Mesodermal cell (in vitro differentiated cells): ENCODE measurements around the gene UTP14C. TPM values are rescaled to one million over a fixed set of nuclear protein-coding genes. Genes with fewer than 3 reads are reported as not detected.
"Not testable (repeated sequence)": the region's sequence is repeated elsewhere in the genome, so short reads cannot be mapped to it uniquely, and the experiment has no call there.

Experiments
- H3K27ac ChIP-seq: 2 replicates; pipeline ENCODE4 v1.7.0; 2013; ENCODE audit warnings: mild to moderate bottlenecking, low read depth, low read length, moderate library complexity; ENCODE audit not compliant: severe bottlenecking
- H3K36me3 ChIP-seq: 2 replicates; pipeline ENCODE4 v1.7.1; 2013; ENCODE audit warnings: mild to moderate bottlenecking, low read length, moderate library complexity; ENCODE audit not compliant: control insufficient read depth, insufficient read depth
- H3K4me1 ChIP-seq: one replicate; pipeline ENCODE4 v1.7.1; 2013; ENCODE audit warnings: mild to moderate bottlenecking, low read length; ENCODE audit not compliant: insufficient read depth, control insufficient read depth, poor library complexity, severe bottlenecking
- H3K4me3 ChIP-seq: 2 replicates; pipeline ENCODE4 v1.7.0; 2013; ENCODE audit warnings: low read length, control low read depth, mild to moderate bottlenecking; ENCODE audit not compliant: insufficient read depth, poor library complexity, severe bottlenecking; ENCODE audit errors: extremely low read depth
- H3K9me3 ChIP-seq: 2 replicates; pipeline ENCODE4 v1.7.1; 2013; ENCODE audit warnings: mild to moderate bottlenecking, low read length, moderate library complexity; ENCODE audit not compliant: control insufficient read depth
- WGBS, 2 experiments: methylation state at CpG; one replicate each; pipeline ENCODE4 v1.1.5; 2013; ENCODE audit warnings: missing lambda C conversion rate in 2 of 2; ENCODE audit not compliant: insufficient coverage in 2 of 2; 5-methylcytosine and 5-hydroxymethylcytosine counted together
- polyA plus RNA-seq, 2 experiments: library from polyadenylated mRNA; stranded (reverse); fragments of 50-300 nt; gene quantifications; one replicate each; pipeline ENCODE4 v1.2.3, GENCODE V29; 2013

Gene UTP14C
- polyA plus RNA-seq (2013, experiment 1 of 2): 15.8 TPM
- polyA plus RNA-seq (2013, experiment 2 of 2): 18.0 TPM

- 91 to 94% methylated on average over 2 to 3 of the region's 3 CpGs for WGBS, 2 experiments
- H3K27ac ChIP-seq: no peak within 1 kb of the TSS
- no peaks in the 10 kb centered on the region for H3K4me1 ChIP-seq
- no peak within 1 kb of the TSS for H3K4me3 ChIP-seq
- peaks cover 97% of the 10 kb centered on the region for H3K36me3 ChIP-seq
- H3K9me3 ChIP-seq: peaks cover 13% of the 10 kb centered on the region
Observed at GRCh38 chr13:52024481-52024880, at the start of gene UTP14C. UTP14C (plus strand) TSS chr13:52024691; CDS start chr13:52028805, 4,114 bp downstream.

DNA sequence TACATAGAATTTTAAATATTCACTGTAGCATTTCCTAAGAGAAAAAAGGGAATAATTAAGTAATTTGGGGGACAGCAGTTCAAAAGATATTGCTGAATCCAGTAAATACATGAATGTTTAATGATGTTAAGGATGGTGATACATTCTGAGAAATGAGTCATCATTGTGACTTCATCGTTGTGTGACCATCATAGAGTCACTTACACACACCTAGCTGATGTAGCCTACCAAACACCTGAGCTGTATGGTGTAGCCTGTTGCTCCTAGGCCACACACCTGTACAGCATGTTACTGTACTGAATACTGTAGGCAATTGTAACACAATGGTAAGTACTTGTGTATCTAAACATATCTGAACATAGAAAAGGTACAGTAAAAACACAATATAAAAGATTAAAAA lies 48.1 kb upstream of the UTP14C start:
- H3K4me1 ChIP-seq: no peaks in the 10 kb centered on the region
- H3K4me3 ChIP-seq: no peak overlapping the region
- WGBS, 2 experiments: no CpG with 5 or more reads among the region's 1 CpG
- H3K9me3 ChIP-seq: no peaks in the 10 kb centered on the region
- peaks cover 4% of the 10 kb centered on the region for H3K36me3 ChIP-seq
- H3K27ac ChIP-seq: no peak overlapping the region

DNA sequence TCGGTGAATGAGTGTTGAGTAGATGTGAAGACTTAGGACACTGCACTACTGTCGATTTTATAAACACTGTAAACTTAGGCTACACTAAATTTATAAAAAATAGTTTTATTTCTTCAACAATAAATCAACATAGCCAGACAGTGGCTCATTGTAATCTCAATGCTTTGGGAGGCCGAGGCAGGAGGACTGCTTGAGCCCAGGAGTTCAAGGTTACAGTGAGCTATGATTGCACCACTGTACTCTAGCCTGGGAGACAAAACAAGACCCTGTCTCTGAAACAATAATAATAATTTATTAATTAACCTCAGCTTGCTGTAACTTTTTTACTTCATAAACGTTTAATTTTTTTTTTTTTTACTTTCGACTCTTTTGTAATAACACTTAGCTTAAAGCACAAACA lies 47.6 kb upstream of the UTP14C start:
- H3K36me3 ChIP-seq: peaks cover 4% of the 10 kb centered on the region
- H3K27ac ChIP-seq: no peak overlapping the region
- H3K9me3 ChIP-seq: peaks cover 1% of the 10 kb centered on the region
- no peak overlapping the region for H3K4me3 ChIP-seq
- 100% methylated on average over 1 of the region's 5 CpGs for WGBS, 2 experiments
- H3K4me1 ChIP-seq: peaks cover 5% of the 10 kb centered on the region

- WGBS, 2 experiments: no CpG with 5 or more reads among the region's 5 CpGs
- no peak overlapping the region for H3K4me3 ChIP-seq
Observed at GRCh38 chr13:51977625-51978024, 46.9 kb upstream of the UTP14C start.

DNA sequence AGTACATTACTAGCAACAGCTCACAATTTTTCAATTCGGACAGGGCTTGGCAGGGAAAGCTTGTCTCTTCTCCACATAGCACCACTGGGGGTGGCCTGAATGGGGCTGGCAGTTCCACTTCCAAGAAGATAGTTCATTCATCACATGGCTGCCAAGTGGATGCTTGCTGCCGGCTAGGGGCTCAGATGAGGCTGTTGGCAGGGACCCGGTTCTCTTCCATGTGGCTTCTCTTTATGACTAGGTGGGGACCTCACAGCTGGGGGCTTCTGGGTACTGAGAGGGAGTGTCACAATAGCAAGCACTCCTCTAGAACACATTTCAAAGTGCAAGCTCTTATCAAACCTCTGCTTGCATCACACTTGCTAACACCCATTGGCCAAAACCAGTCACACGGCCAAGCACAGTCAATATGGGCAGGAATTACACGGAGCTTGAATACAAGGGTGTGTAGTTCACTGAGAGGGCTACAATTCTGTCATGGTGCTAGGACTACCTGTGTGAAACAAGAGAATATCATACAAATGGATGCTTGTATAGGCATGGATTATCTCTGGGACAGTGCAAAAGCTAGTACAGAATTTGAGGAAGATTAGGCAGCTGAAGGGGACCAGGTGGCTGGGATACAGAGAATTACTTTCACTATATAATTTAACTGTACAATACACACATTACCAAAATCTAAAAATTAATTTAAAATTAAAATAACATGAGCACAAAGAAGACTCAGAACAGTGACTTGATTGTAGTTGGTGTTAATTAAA lies 45.5 kb upstream of the UTP14C start:
- Histone ChIP-seq H3K4me1 (peaks cover 7% of the 10 kb centered on the region), H3K4me3 (no peak overlapping the region), H3K36me3 (peaks cover 4% of the 10 kb centered on the region), H3K9me3 (peaks cover 8% of the 10 kb centered on the region), H3K27ac (no peak overlapping the region)
- 79 to 85% methylated on average over 3 to 5 of the region's 5 CpGs for WGBS, 2 experiments

More at GRCh38 chr13:51977625-51978024, 46.9 kb upstream of the UTP14C start:
- H3K9me3 ChIP-seq: peaks cover 8% of the 10 kb centered on the region
- H3K36me3 ChIP-seq: peaks cover 4% of the 10 kb centered on the region
- no peak overlapping the region for H3K27ac ChIP-seq
- peaks cover 7% of the 10 kb centered on the region for H3K4me1 ChIP-seq

DNA sequence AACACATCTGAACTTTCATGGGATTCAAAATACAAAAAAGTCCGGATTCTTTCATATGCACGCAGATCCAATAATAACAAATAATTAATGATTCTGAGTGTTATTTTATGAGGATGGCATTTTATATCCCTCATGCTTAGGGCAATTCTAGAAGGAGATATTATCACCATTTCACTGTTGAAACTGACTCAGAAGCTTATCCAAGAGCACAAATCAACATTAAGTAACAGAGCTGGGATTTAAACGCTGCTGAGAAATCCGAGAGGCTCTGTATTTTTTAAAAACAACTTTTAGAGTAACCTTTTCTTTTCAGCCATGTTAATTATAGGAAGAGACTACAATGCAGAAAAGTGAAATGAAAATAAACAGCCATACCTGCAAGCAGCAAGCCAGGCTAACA lies 43.6 kb upstream of the UTP14C start:
- no peaks in the 10 kb centered on the region for H3K36me3 ChIP-seq
- no peak overlapping the region for H3K4me3 ChIP-seq
- peak overlapping the region; percentile 65 for H3K27ac ChIP-seq
- H3K4me1 ChIP-seq: peaks cover 7% of the 10 kb centered on the region
- WGBS, 2 experiments: no CpG with 5 or more reads among the region's 4 CpGs
- peaks cover 8% of the 10 kb centered on the region for H3K9me3 ChIP-seq

GRCh38 chr13:51981355-51981754 lies 43.1 kb upstream of the UTP14C start:
- Histone ChIP-seq H3K4me1 (peaks cover 7% of the 10 kb centered on the region), H3K27ac (peak overlapping the region; percentile 65), H3K4me3 (no peak overlapping the region), H3K36me3 (no peaks in the 10 kb centered on the region), H3K9me3 (peaks cover 8% of the 10 kb centered on the region)
- 46 to 55% methylated on average over 3 of the region's 4 CpGs for WGBS, 2 experiments

DNA sequence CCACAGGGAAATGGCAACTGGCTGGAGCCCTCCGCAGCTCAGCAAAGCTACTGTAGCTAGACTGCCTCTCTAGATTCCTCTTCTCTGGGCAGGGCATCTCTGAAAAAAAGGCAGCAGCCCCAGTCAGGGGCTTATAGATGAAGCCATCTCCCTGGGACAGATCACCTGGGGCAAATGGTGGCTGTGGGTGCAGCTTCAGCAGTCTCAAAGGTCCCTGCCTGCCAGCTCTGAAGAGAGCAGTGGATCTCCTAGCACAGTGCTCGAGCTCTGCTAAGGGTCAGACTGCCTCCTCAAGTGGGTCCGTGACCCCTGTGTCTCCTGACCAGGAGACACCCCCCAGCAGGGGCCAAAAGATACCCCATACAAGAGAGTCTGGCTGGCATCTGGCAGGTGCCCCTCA lies 41.2 kb upstream of the UTP14C start:
- H3K4me3 ChIP-seq, H3K4me1 ChIP-seq, H3K9me3 ChIP-seq, H3K27ac ChIP-seq, H3K36me3 ChIP-seq: not testable (repeated sequence)
- 87 to 100% methylated on average over 2 to 3 of the region's 3 CpGs for WGBS, 2 experiments

GRCh38 chr13:51984904-51985303 lies 39.6 kb upstream of the UTP14C start:
- H3K36me3 ChIP-seq, H3K4me1 ChIP-seq, H3K9me3 ChIP-seq, H3K4me3 ChIP-seq, H3K27ac ChIP-seq: not testable (repeated sequence)
- WGBS, 2 experiments: 93 to 100% methylated on average over 2 of the region's 4 CpGs

- Histone ChIP-seq H3K27ac (no peak overlapping the region), H3K4me1 (no peaks in the 10 kb centered on the region), H3K4me3 (no peak overlapping the region), H3K9me3 (no peaks in the 10 kb centered on the region), H3K36me3 (no peaks in the 10 kb centered on the region)
- no CpG with 5 or more reads among the region's 3 CpGs for WGBS, 2 experiments
Observed at GRCh38 chr13:51988988-51989618, 35.4 kb upstream of the UTP14C start.

DNA sequence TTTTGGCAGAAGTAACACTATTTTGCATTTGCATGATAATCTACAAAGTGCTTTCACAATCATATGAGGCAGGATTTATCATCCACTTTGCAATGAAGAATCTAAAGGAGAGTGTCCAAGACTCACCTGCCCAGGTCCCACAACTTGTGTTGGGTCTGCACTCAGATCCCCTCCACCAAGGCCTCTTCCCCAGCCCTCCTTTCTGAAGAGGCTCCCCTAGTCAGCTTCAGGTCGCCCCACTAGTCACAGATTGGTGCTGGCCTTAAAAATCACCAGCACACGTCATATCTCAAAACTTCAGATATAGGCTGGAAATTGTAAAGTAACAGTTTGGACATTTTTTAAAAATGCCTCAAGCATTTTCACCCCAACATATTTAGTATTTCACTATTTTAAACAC lies 30.8 kb upstream of the UTP14C start:
- Histone ChIP-seq H3K9me3 (no peaks in the 10 kb centered on the region), H3K4me3 (no peak overlapping the region), H3K27ac (no peak overlapping the region), H3K36me3 (no peaks in the 10 kb centered on the region), H3K4me1 (peaks cover 7% of the 10 kb centered on the region)
- WGBS, 2 experiments: no CpG with 5 or more reads among the region's 2 CpGs
